K562 (cell line): ENCODE measurements around the gene API5. TPM values are rescaled to one million over a fixed set of nuclear protein-coding genes. Genes with fewer than 3 reads are reported as not detected.
A peak's percentile ranks its signal among the peaks of the same experiment; 100 is the strongest.

Experiments
- ATF1 ChIP-seq, 2 experiments: fragments of 450-650 bp in 1 of 2; IDR thresholded peaks; 2 replicates each; pipeline ENCODE4 v1.6.1; 2016; ENCODE audit warnings: missing compliant biosample characterization in 1 of 2, missing genetic modification characterization in 1 of 2
- E2F1 ChIP-seq: sonication (generic); formaldehyde crosslinking; IDR thresholded peaks from 2 replicates; pipeline ENCODE4 v1.8.1; 2023; ENCODE audit warnings: mild to moderate bottlenecking, missing genetic modification reagents, moderate library complexity
- EP400 ChIP-seq: fragments of 450-650 bp; IDR thresholded peaks from 2 replicates; pipeline ENCODE4 v1.6.1; 2017; ENCODE audit warnings: antibody characterized with exemption, mild to moderate bottlenecking, moderate library complexity
- GTF2A2 ChIP-seq: IDR thresholded peaks from 2 replicates; pipeline ENCODE4 v1.6.1; 2016; ENCODE audit warnings: mild to moderate bottlenecking, missing genetic modification characterization, missing compliant biosample characterization
- GTF2B ChIP-seq: IDR thresholded peaks from 2 replicates; pipeline ENCODE4 v1.6.1; 2011; ENCODE audit not compliant: insufficient read length; ENCODE audit errors: extremely low read depth
- HNRNPL ChIP-seq: fragments of 200-400 bp; formaldehyde crosslinking; IDR thresholded peaks from 2 replicates; pipeline ENCODE4 v1.6.1; 2017; ENCODE audit warnings: low read depth, mild to moderate bottlenecking, low read length
- KLF10 ChIP-seq: fragments of 250-450 bp; sonication (Bioruptor Pico); IDR thresholded peaks from 2 replicates; pipeline ENCODE4 v1.6.1; 2021; ENCODE audit warnings: matching md5 sums
- MCM7 ChIP-seq, 2 experiments: fragments of 450-650 bp; IDR thresholded peaks; 2 replicates each; pipeline ENCODE4 v1.6.1; 2016 to 2018
- MEIS2 ChIP-seq: fragments of 450-650 bp; IDR thresholded peaks from 2 replicates; pipeline ENCODE4 v1.6.1; 2014; ENCODE audit warnings: mild to moderate bottlenecking; ENCODE audit not compliant: partially characterized antibody
- MGA ChIP-seq: fragments of 450-650 bp; IDR thresholded peaks from 2 replicates; pipeline ENCODE4 v1.6.1; 2016; ENCODE audit warnings: mild to moderate bottlenecking, moderate library complexity
- PHB ChIP-seq: fragments of 250-450 bp; sonication (Bioruptor Pico); IDR thresholded peaks from 2 replicates; pipeline ENCODE4 v1.5.0; 2021
- SIN3B ChIP-seq: fragments of 450-650 bp; IDR thresholded peaks from 2 replicates; pipeline ENCODE4 v1.6.1; 2017; ENCODE audit warnings: low read depth, mild to moderate bottlenecking, moderate library complexity
- TBP ChIP-seq: optimal IDR thresholded peaks from 2 replicates; pipeline ENCODE3; 2011; ENCODE audit warnings: low read depth, low read length, improper control_type of control experiment
- TCF3 ChIP-seq: sonication (generic); formaldehyde crosslinking; IDR thresholded peaks from 2 replicates; pipeline ENCODE4 v1.4.0; 2020; ENCODE audit warnings: mild to moderate bottlenecking, missing genetic modification reagents
- ZC3H8 ChIP-seq: fragments of 450-650 bp; IDR thresholded peaks from 2 replicates; pipeline ENCODE4 v1.6.1; 2017
- ZFP1 ChIP-seq: fragments of 450-650 bp; formaldehyde crosslinking; IDR thresholded peaks from 2 replicates; pipeline ENCODE4 v1.4.0; 2020; ENCODE audit warnings: mild to moderate bottlenecking, mixed read lengths
- ZNF133 ChIP-seq: fragments of 250-450 bp; sonication (Bioruptor Pico); IDR thresholded peaks from 2 replicates; pipeline ENCODE4 v1.4.0; 2020; ENCODE audit warnings: mild to moderate bottlenecking
- ZNF551 ChIP-seq: fragments of 250-450 bp; sonication (Bioruptor Pico); IDR thresholded peaks from 2 replicates; pipeline ENCODE4 v1.5.0; 2021; ENCODE audit warnings: mild to moderate bottlenecking, moderate library complexity
- ZNF76 ChIP-seq: fragments of 250-450 bp; sonication (Bioruptor Pico); IDR thresholded peaks from 2 replicates; pipeline ENCODE4 v1.4.0; 2020; ENCODE audit warnings: mild to moderate bottlenecking, moderate library complexity, borderline replicate concordance
- polyA plus RNA-seq, 8 experiments: library from polyadenylated mRNA; depleted of rRNA in 4 of 8; stranded (reverse) in 5 of 8; unstranded in 3 of 8; fragments of >200 nt; fragmentation: Nextera tagmentation in 2 of 8; fragmentation: Illumina TruSeq in 1 of 8; extraction: Ambion mirVana in 2 of 8; extraction: Trizol in 1 of 8; gene quantifications; 2 replicates each; pipeline versions ENCODE4 v1.2.1 to v1.2.3, GENCODE V29; 2011 to 2014; ENCODE audit warnings: inconsistent platforms in 1 of 8, missing spikeins in 1 of 8
- total RNA-seq, 7 experiments: library from RNA; depleted of rRNA in 6 of 7; stranded (reverse); fragments of >200 nt in 6 of 7; fragmentation: Illumina TruSeq in 2 of 7; extraction: Trizol in 2 of 7; gene quantifications; 2 replicates each; pipeline versions ENCODE4 v1.2.1 to v1.2.3, GENCODE V29; 2011 to 2021; ENCODE audit warnings: low replicate concordance in 1 of 7

Gene API5
- total and polyA plus RNA-seq, 9 of the 15 experiments (the other 6 are each of a cell fraction or from before 2014, with no cell fraction given) = 59.8 to 146 (median 123) TPM

GRCh38 chr11:43381802-43382201, 70.0 kb downstream of the API5 start (continued):
- no peak for TF ChIP-seq MGA
- no peak for TF ChIP-seq SIN3B
- TF ChIP-seq MCM7 (IDR thresholded peaks at IDR 0.05) = no peak
- no peak for TF ChIP-seq ZNF551
- no peak for TF ChIP-seq HNRNPL
- TF ChIP-seq KLF10 = no peak
- no peak for TF ChIP-seq EP400
- no peak for TF ChIP-seq GTF2B
- no peak for TF ChIP-seq E2F1 (CRISPR knock-in tag)
- no peak for TF ChIP-seq PHB (CRISPR knock-in tag)
- no peak for TF ChIP-seq ZNF133 (CRISPR knock-in tag)
- no peak for TF ChIP-seq ZNF76
- peak; percentile 80 for TF ChIP-seq MEIS2
- TF ChIP-seq GTF2A2 = no peak
- no peak for TF ChIP-seq ZFP1 (CRISPR knock-in tag)
- TF ChIP-seq TCF3 = 0 out of 2 replicates have a peak, but pooled peaks have one; percentile 7
- TF ChIP-seq TBP = no peak
- no peak for TF ChIP-seq ATF1 (CRISPR knock-in tag; IDR thresholded peaks at IDR 0.05)
- peak; percentile 33; the same call in 1 of the 2 replicates for TF ChIP-seq ATF1 (tag; IDR thresholded peaks at IDR 0.05)
- no peak for TF ChIP-seq ZC3H8
